HepG2 (cell line): ENCODE measurements around the gene CAND1. TPM values are rescaled to one million over a fixed set of nuclear protein-coding genes. Genes with fewer than 3 reads are reported as not detected.

Experiments used
- BORCS8-MEF2B ChIP-seq: sonication (generic); formaldehyde crosslinking; IDR thresholded peaks from 2 replicates; pipeline ENCODE4 v1.8.0; 2022; ENCODE audit warnings: mild to moderate bottlenecking, missing genetic modification reagents
- CTCF ChIP-seq: sonication (generic); formaldehyde crosslinking; IDR thresholded peaks from 2 replicates; pipeline ENCODE4 v1.5.0; 2020; ENCODE audit warnings: mild to moderate bottlenecking, missing genetic modification reagents, moderate library complexity
- DMAP1 ChIP-seq: IDR thresholded peaks from 2 replicates; pipeline ENCODE4 v1.6.1; 2016
- GMEB1 ChIP-seq: sonication (generic); formaldehyde crosslinking; IDR thresholded peaks from 2 replicates; pipeline ENCODE4 v1.5.1; 2020; ENCODE audit warnings: missing genetic modification reagents, mild to moderate bottlenecking, borderline replicate concordance
- MAX ChIP-seq: IDR thresholded peaks from 2 replicates; pipeline ENCODE4 v1.6.1; 2012; ENCODE audit warnings: inconsistent platforms
- MLX ChIP-seq: IDR thresholded peaks from 2 replicates; pipeline ENCODE4 v1.6.1; 2016
- PITX1 ChIP-seq: sonication (generic); formaldehyde crosslinking; IDR thresholded peaks from 2 replicates; pipeline ENCODE4 v1.5.1; 2020; ENCODE audit warnings: mild to moderate bottlenecking, missing genetic modification reagents
- TBX2 ChIP-seq: sonication (generic); formaldehyde crosslinking; IDR thresholded peaks from 2 replicates; pipeline ENCODE4 v1.5.0; 2020; ENCODE audit warnings: missing genetic modification reagents, mild to moderate bottlenecking, borderline replicate concordance
- THYN1 ChIP-seq: sonication (generic); formaldehyde crosslinking; IDR thresholded peaks from 2 replicates; pipeline ENCODE4 v1.8.1; 2023; ENCODE audit warnings: low read depth, mild to moderate bottlenecking, moderate library complexity, missing genetic modification reagents, borderline replicate concordance
- TRAFD1 ChIP-seq: sonication (generic); formaldehyde crosslinking; IDR thresholded peaks from 2 replicates; pipeline ENCODE4 v1.5.1; 2020; ENCODE audit warnings: missing genetic modification reagents, mild to moderate bottlenecking, borderline replicate concordance
- ZMYM4 ChIP-seq: sonication (generic); formaldehyde crosslinking; IDR thresholded peaks from 2 replicates; pipeline ENCODE4 v1.8.1; 2023; ENCODE audit warnings: mild to moderate bottlenecking, missing genetic modification reagents
- ZNF687 ChIP-seq: sonication (generic); formaldehyde crosslinking; IDR thresholded peaks from 2 replicates; pipeline ENCODE4 v1.5.1; 2020; ENCODE audit warnings: mild to moderate bottlenecking, missing genetic modification reagents, moderate library complexity
- ZNF773 ChIP-seq: sonication (generic); formaldehyde crosslinking; IDR thresholded peaks from 2 replicates; pipeline ENCODE4 v1.4.0; 2020; ENCODE audit warnings: missing genetic modification reagents, borderline replicate concordance
- ZNF792 ChIP-seq: IDR thresholded peaks from 2 replicates; pipeline ENCODE4 v1.6.1; 2016
- ZSCAN31 ChIP-seq: sonication (generic); formaldehyde crosslinking; IDR thresholded peaks from 2 replicates; pipeline ENCODE4 v1.5.0; 2020; ENCODE audit warnings: low read depth, mild to moderate bottlenecking, missing genetic modification reagents
- polyA plus RNA-seq, 8 experiments: library from polyadenylated mRNA; depleted of rRNA in 3 of 8; stranded (reverse) in 7 of 8; unstranded in 1 of 8; fragments of >200 nt; fragmentation: Illumina TruSeq in 4 of 8; extraction: Trizol in 4 of 8; gene quantifications; 2 replicates each; pipeline versions ENCODE4 v1.2.1 to v1.2.3, GENCODE V29; 2011 to 2016; ENCODE audit warnings: low read depth in 4 of 8, missing spikeins in 1 of 8, mixed read lengths in 1 of 8; ENCODE audit not compliant: insufficient read depth in 1 of 8
- total RNA-seq, 5 experiments: library from RNA; depleted of rRNA; stranded (reverse); fragments of >200 nt; fragmentation: Illumina TruSeq; extraction: Trizol; gene quantifications; 2 replicates each; pipeline ENCODE4 v1.2.3, GENCODE V29; 2016; ENCODE audit warnings: low read depth in 1 of 5

Gene CAND1
- total and polyA plus RNA-seq, 2 of the 13 experiments (the other 11 are each of a cell fraction or from before 2014, with no cell fraction given) = 56.2 to 138 TPM

- no peak for TF ChIP-seq TRAFD1
- no peak for TF ChIP-seq BORCS8-MEF2B
- TF ChIP-seq ZNF773 = peak; percentile 65; the same call in 1 of the 2 replicates
- no peak for TF ChIP-seq CTCF
- no peak for TF ChIP-seq GMEB1 (CRISPR knock-in tag)
- peak; percentile 71 for TF ChIP-seq ZNF687
- TF ChIP-seq DMAP1 = no peak
- TF ChIP-seq ZNF792 = no peak
- peak; percentile 65 for TF ChIP-seq ZSCAN31 (CRISPR knock-in tag)
- TF ChIP-seq TBX2 (CRISPR knock-in tag) = peak; percentile 52; the same call in 1 of the 2 replicates
- no peak for TF ChIP-seq THYN1 (CRISPR knock-in tag)
- TF ChIP-seq ZMYM4 (CRISPR knock-in tag) = no peak
- no peak; the same call in 1 of the 2 replicates for TF ChIP-seq PITX1 (CRISPR knock-in tag)
- peak; percentile 4; the same call in 1 of the 2 replicates for TF ChIP-seq MLX (CRISPR knock-in tag)
- TF ChIP-seq MAX = 0 out of 2 replicates have a peak, but pooled peaks have one; percentile 18
Observed at GRCh38 chr12:67269633-67270573, 745 bp downstream of the CAND1 start (continued).
